ENCODE results near the gene CBFA2T2. TPM values are rescaled to one million over a fixed set of nuclear protein-coding genes. Genes with fewer than 3 reads are reported as not detected.
"Not testable (repeated sequence)": the region's sequence is repeated elsewhere in the genome, so short reads cannot be mapped to it uniquely, and the experiment has no call there.

The CBFA2T2 gene
- total RNA-seq, 4 donors from 2014 or later: 17.2 to 24.6 (median 21.7) TPM

DNA sequence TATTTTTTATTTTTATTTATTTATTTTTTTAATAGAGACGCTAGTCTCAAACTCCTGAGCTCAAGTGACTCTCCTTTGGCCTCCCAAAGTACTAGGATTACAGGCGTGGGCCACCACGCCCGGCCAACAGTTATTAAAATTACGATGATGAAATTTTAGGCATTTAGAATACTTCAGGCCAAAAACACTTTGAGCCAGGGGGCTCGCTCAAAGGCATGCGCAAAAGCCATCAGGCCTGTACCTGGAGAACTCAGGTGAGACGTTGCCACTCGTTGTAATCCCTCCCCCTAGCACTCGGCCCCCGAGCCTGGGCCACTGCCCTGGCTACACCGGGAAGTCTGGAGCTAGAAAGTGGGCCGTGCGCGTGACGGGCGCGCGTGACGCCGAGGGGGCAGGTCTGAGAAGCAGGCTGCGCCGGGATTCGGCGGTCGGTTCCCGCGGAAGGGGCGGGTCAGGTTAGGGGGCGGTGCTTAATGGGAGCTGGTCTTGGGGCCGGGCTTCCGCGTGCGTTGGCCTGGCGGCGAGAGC, 337 bp upstream of the CBFA2T2 start:
- intact Hi-C loops (cut with DNase I; ENCODE audit: low total_unique reads): no loop called here
- TF ChIP-seq, protein P1, sequence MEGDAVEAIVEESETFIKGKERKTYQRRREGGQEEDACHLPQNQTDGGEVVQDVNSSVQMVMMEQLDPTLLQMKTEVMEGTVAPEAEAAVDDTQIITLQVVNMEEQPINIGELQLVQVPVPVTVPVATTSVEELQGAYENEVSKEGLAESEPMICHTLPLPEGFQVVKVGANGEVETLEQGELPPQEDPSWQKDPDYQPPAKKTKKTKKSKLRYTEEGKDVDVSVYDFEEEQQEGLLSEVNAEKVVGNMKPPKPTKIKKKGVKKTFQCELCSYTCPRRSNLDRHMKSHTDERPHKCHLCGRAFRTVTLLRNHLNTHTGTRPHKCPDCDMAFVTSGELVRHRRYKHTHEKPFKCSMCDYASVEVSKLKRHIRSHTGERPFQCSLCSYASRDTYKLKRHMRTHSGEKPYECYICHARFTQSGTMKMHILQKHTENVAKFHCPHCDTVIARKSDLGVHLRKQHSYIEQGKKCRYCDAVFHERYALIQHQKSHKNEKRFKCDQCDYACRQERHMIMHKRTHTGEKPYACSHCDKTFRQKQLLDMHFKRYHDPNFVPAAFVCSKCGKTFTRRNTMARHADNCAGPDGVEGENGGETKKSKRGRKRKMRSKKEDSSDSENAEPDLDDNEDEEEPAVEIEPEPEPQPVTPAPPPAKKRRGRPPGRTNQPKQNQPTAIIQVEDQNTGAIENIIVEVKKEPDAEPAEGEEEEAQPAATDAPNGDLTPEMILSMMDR (IDR thresholded peaks at IDR 0.05): no peak
- TF ChIP-seq POLR2A (IDR thresholded peaks at IDR 0.05): peak in 1 of 2 donors; percentile 90
- 1 to 2% methylated on average over 30 to 36 of the region's 36 CpGs for WGBS, 2 donors
- no peak overlapping the region for H3K4me3 ChIP-seq (ENCODE audit: low read depth, poor library complexity, severe bottlenecking)
- peak; percentile 99 to 100 for DNase-seq (ENCODE audit: low spot score in 2 of 2)

DNA sequence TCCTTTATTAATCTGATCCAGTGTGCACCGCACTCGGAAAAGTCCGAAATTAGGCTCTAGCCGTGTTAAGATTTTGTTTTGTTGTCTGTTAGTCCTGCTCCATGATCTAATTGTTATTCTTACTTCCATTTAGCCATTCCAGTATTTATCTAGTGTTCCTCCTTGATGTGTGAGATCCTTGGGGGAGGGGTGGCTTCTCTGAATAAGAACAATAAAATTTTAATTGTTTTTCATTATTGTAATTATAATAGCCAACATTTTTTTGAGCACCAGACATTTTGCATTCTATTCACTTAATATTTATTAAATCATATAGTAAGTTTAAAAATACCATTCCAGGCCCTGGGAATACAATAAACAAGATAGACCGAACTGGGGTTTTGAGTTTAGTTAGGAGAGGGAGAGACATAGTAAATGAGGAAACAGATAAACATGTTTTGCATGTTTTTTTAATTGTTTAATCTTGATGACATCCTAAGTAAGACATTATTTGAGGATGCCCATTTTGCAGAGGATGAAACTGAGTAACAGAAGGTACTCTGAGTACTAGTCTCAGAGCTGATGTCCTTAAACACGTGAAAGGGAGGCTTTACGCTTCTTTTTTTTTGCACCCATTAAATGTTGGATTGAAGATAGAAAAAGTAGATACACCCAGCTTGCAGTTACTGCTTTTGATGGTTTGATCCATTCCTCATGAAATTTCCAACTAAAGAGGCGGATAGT, 1.2 kb downstream of the CBFA2T2 start:
- intact Hi-C loops (cut with DNase I; ENCODE audit: low total_unique reads): no loop called here
- TF ChIP-seq POLR2A (IDR thresholded peaks at IDR 0.05): no peak
- TF ChIP-seq, protein P1 (IDR thresholded peaks at IDR 0.05): no peak
- WGBS, 2 donors: 35 to 45% methylated on average over 8 of the region's 8 CpGs
- no peak for DNase-seq (ENCODE audit: low spot score in 2 of 2)
- H3K4me3 ChIP-seq (ENCODE audit: low read depth, poor library complexity, severe bottlenecking): peak overlapping the region; percentile 68

DNA sequence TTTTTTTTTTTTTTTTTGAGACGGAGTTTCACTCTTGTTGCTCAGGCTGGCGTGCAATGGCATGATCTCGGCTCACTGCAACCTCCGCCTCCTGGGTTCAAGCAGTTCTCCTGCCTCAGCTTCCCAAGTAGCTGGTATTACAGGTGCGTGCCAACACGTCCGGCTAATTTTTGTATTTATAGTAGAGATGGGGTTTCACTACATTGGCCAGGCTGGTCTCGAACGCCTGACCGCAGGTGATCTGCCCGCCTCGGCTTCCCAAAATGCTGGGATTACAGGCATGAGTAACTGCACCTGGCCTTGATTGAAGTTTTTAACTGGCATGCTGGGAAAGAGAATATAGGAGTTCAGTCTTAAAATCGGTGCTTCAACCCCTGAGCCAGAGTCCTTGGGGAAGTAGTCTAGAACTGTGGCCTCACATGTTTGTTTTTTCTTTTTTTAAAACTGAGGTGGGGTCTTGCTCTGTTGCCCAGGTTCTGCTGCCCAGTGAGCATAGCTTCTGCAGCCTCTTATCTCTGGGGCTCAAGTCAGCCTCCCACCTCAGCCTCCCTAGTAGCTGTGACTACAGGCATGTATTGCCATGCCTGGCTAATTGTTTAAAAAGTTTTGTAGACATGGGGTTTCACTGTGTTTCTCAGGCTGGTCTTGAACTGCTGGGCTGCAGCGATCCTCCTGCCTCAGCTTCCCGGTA, 3.3 kb downstream of the CBFA2T2 start:
- intact Hi-C loops (cut with DNase I; ENCODE audit: low total_unique reads): no loop called here
- 87 to 88% methylated on average over 15 of the region's 15 CpGs for WGBS, 2 donors
- TF ChIP-seq POLR2A (IDR thresholded peaks at IDR 0.05): no peak
- TF ChIP-seq, protein P1 (IDR thresholded peaks at IDR 0.05): no peak
- H3K4me3 ChIP-seq (ENCODE audit: low read depth, poor library complexity, severe bottlenecking): no peak overlapping the region
- DNase-seq (ENCODE audit: low spot score in 2 of 2): no peak

DNA sequence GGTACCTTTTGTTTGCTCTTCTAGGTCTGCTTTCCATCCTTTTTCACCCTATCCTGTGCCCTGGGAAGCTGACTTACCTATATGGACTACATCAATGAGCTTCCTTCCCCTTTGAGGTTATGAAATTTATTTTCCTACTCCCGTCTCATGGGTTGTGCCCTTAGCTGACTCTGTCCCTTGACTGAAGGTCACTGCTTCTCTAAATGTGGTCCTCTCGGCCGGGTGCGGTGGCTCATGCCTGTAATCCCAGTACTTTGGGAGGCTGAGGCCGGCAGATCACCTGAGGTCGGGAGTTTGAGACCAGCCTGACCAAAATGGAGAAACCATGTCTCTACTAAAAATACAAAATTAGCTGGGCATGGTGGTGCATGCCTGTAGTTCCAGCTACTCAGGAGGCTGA, 6.9 kb downstream of the CBFA2T2 start:
- DNase-seq (ENCODE audit: low spot score in 2 of 2); intact Hi-C loops (cut with DNase I; ENCODE audit: low total_unique reads): not testable (repeated sequence)
- 89 to 99% methylated on average over 6 of the region's 6 CpGs for WGBS, 2 donors

DNA sequence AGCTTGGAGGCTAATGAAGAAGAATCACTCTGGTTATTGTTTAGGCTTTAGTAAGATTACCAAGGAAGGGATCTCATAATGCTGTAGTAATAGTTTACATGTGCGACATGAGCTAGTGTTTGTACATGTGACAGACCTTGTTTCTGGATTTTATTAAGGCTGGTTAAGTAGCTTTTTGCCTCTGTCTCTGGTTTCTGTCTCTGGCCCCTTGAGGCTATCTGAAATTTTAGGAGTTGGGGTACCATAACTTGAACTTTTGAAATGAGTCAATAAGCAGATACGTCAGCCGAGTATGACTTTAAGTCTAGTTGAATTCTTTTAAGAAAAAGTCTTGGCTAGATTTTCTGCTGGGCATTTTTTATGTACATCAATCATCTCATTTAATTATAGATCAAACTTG, 9.5 kb downstream of the CBFA2T2 start:
- intact Hi-C loops (cut with DNase I; ENCODE audit: low total_unique reads): no loop called here
- TF ChIP-seq POLR2A (IDR thresholded peaks at IDR 0.05): no peak
- TF ChIP-seq, protein P1 (IDR thresholded peaks at IDR 0.05): no peak
- DNase-seq (ENCODE audit: low spot score in 2 of 2): no peak
- 77 to 78% methylated on average over 3 of the region's 3 CpGs for WGBS, 2 donors
- no peak overlapping the region for H3K4me3 ChIP-seq (ENCODE audit: low read depth, poor library complexity, severe bottlenecking)

More for the DNA sequence above, 6.9 kb downstream of the CBFA2T2 start:
- H3K4me3 ChIP-seq (ENCODE audit: low read depth, poor library complexity, severe bottlenecking): not testable (repeated sequence)

DNA sequence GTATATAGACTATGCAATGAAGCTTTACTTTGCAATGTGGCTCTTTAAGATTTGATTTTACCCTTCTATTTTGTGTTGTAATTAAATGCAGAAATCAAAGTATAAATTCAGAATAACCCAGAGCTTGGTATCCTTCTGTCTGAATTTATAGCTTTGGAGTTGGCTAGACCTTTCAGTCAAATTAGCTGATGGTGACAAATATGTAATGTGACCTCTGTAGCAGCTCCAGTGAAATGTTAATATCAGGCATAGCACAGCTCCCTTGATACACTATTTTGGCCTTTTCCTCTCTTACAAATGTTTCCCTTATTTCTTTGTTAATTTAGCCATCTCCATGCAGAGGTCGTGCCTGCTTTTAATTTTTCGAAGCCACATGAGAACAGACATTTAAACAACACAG, 11.1 kb downstream of the CBFA2T2 start:
- 46 to 57% methylated on average over 2 of the region's 2 CpGs for WGBS, 2 donors
- H3K4me3 ChIP-seq (ENCODE audit: low read depth, poor library complexity, severe bottlenecking): no peak overlapping the region
- intact Hi-C loops (cut with DNase I; ENCODE audit: low total_unique reads): no loop called here
- TF ChIP-seq, protein P1 (IDR thresholded peaks at IDR 0.05): no peak
- TF ChIP-seq POLR2A (IDR thresholded peaks at IDR 0.05): no peak
- DNase-seq (ENCODE audit: low spot score in 2 of 2): no peak

Measured in lower leg skin (tissue), 4 donors.